ENCODE measurements around the gene ATG7.

Gene ATG7

DNA sequence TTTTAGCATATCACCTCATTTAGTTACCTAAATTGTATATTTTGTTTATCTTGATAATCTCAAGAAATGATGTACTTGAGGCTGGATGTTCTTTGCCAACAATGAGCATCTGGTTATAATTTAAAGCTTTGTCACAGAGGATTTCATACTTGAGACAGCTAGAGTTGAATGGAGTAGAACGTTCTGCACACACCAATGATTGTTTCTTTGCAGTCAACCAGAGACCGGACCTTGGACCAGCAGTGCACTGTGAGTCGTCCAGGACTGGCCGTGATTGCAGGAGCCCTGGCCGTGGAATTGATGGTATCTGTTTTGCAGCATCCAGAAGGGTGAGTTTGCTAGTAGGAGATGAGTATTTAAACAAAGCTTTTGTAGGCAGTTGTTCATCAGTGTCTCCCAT lies 90.4 kb downstream of the ATG7 start:
- no peak for DNase-seq (ENCODE audit: low read depth in 2 of 2)

DNA sequence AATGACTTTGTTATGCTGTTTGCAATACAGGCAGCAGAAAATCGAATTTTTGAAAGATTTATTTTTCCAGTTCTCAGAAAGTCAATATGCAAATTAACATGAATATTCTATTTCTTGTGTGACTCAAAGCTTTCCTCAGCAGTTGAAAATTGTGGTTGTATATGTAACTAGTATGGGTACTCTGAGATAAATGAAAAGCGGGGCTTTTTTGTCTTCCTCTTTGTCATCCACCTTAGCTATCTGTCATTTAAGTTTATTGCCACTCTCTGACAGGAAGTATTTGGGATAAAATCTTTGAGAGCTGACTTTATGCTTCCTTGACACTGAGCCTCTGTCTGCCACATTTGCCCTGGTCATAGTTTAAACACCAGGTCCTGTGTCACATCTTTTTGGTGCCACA lies 91.5 kb downstream of the ATG7 start:
- no peak for DNase-seq (ENCODE audit: low read depth in 2 of 2)

DNA sequence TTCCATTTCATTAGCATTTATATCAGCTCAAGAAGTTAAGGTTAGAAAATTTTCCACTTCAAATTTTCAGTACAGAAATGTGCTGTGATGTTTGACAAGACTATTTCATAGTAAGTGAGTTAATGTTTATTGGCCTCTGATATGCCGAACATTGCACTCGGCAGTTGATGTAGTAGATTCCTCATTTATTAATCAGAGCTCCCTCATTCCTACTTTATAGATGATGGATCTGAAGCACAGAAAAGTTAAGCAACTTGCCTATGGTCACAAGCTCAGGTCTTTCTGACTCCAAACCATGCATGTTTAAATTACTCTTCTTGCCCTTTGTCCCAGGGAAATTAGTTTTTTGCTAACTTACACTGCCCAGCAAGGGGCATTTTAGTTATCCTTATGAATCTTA lies 92.0 kb downstream of the ATG7 start:
- DNase-seq (ENCODE audit: low read depth in 2 of 2), result no peak

- no peak for DNase-seq (ENCODE audit: low read depth in 2 of 2)
Observed at GRCh38 chr3:11367143-11367693, 95.0 kb downstream of the ATG7 start.

- no peak for DNase-seq (ENCODE audit: low read depth in 2 of 2)
Observed at GRCh38 chr3:11370191-11370590, 98.0 kb downstream of the ATG7 start.

GRCh38 chr3:11370966-11371365 lies 98.8 kb downstream of the ATG7 start:
- DNase-seq (ENCODE audit: low read depth in 2 of 2), result no peak

GRCh38 chr3:11371747-11372146 lies 99.5 kb downstream of the ATG7 start:
- no peak for DNase-seq (ENCODE audit: low read depth in 2 of 2)

DNA sequence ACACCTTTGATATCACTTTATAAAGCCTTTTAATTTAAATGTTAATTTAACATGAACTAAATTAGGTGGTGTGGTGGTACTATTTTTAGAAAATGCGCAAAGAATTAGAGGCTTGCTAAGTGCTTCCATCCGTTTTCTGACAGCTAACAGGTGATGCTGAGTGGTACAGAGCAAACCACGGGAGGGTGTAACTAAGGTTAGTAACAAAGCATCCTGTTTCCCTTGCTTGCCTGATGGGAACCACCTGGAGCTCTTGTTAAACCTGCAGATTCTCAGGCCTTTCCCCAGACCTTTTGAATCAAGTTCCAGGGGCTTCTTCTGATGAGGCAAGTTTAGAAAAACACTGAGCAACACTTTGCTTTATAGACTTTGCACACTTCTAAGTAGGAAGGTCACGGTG lies 101.0 kb downstream of the ATG7 start:
- no peak for DNase-seq (ENCODE audit: low read depth in 2 of 2)

- no peak for DNase-seq (ENCODE audit: low read depth in 2 of 2)
Observed at GRCh38 chr3:11373654-11374053, 101.5 kb downstream of the ATG7 start.

DNA sequence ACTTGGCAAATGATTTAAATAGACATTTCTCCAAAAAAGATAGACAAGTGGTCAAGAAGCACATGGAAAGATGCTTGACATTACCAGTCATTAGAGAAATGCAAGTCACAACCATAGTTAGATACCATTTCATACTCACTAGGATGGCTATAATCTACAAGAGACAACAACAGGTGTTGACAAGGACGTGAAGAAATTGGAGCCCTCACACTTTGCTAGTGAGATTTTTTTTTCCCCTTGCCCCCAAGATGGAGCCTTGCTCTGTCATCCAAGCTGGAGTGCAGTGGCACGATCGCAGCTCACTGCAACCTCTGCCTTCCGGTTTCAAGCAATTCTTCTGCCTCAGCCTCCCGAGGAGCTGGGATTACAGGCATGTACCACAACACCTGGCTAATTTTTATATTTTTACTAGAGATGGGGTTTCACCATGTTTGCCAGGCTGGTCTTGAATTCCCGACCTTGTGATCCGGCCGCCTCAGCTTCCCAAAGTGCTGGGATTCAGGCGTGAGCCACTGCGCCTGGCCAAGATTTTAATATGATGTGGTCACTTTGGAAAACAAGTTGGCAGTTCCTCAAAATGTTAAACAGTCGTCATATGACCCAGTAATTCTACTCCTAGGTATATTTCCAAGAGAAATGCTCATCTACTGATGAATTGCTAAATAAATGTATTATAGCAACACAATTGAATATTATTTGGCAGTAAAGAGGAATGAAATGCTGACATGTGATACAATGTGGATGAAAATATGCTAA lies 103.3 kb downstream of the ATG7 start:
- no peak for DNase-seq (ENCODE audit: low read depth in 2 of 2)

GRCh38 chr3:11377719-11378118 lies 105.5 kb downstream of the ATG7 start:
- DNase-seq (ENCODE audit: low read depth in 2 of 2), result no peak

DNA sequence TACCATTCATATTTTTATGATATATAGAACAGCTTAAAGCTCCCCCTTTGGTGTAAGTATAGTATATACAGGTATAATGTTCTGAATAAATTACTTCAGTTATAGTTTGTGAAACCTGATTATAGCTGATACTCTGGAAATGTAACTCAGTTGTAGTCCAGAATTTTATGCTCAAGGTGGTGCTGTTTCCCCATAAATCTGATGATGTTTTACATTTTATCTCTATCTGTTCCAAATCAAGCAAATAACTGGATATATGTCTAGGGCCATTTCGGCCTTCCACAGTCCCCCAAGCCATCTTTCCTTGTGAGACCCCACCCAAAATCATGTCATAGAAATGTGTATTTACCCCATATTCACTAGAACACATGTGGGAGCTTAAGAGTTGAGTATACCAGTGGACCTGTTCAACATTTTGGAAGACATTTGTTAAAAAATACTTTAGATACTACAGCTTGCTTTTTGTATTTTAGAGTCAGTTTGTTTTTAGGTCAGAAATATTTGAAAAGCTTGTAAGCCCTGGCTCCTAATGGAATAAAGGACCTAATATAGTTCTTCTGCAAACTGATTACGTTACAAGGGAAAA lies 107.1 kb downstream of the ATG7 start:
- no peak for DNase-seq (ENCODE audit: low read depth in 2 of 2)

GRCh38 chr3:11379824-11380701 lies 107.9 kb downstream of the ATG7 start:
- no peak for DNase-seq (ENCODE audit: low read depth in 2 of 2)

DNA sequence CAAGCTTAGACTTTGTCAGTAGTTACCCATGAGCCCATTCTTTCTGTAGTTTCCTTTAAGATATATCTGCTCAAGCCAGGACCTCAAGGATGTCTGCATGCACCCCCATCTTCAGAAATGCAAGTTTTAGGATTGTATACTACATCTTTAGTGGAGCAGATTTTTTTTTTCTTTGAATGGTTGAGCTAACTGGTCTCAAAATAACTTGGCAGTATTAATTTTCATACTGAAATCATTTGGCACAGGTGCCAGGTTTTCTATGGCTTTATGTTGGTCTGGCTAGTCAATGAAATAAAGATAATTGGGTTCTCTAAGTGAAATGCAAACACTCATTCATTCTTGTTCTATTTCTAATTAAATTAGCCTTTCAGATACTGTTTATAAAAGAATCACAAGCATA lies 108.9 kb downstream of the ATG7 start:
- DNase-seq (ENCODE audit: low read depth in 2 of 2), result no peak

GRCh38 chr3:11381563-11381962 lies 109.4 kb downstream of the ATG7 start:
- DNase-seq (ENCODE audit: low read depth in 2 of 2), result no peak

GRCh38 chr3:11382146-11382745 lies 110.0 kb downstream of the ATG7 start:
- DNase-seq (ENCODE audit: low read depth in 2 of 2), result no peak

DNA sequence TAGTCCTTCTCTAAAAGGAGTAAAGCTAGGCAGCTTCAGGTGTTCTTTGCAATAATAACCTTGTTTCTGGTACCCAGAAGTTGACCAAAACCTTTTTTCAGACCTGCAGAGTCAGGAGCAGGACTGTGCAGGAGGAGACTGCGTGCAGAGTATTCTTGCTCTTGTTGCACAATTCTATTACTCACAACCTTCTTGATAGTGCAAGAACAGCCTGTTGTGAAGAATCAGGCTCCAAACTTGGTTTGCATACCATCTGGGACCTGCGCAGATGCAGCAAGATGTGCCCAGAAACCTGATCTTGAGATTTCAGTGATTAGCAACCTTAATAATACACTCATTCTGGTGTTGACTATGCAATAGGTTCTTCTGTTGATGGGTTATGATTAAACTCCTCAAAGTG lies 111.9 kb downstream of the ATG7 start:
- no peak for DNase-seq (ENCODE audit: low read depth in 2 of 2)

DNA sequence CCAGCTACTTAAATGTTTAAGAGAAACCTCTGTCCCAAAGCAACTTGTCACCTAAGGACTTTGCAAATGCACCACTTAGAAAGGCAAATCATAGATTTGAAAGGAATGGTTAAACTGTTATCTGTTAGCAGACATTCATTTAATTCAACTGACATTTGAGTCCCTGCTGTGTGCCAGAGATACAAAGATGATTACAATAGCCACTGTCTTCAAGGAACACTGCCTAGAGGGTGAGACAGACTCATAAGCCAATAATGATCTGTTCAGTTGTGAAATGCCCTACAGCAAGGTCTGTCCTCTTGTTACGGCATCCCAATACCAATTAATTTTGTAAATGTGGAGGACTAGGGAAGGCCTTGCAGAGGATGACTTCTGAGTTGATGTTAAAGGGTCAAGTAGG lies 113.1 kb downstream of the ATG7 start:
- no peak for DNase-seq (ENCODE audit: low read depth in 2 of 2)

GRCh38 chr3:11385891-11386290 lies 113.7 kb downstream of the ATG7 start:
- no peak for DNase-seq (ENCODE audit: low read depth in 2 of 2)

DNA sequence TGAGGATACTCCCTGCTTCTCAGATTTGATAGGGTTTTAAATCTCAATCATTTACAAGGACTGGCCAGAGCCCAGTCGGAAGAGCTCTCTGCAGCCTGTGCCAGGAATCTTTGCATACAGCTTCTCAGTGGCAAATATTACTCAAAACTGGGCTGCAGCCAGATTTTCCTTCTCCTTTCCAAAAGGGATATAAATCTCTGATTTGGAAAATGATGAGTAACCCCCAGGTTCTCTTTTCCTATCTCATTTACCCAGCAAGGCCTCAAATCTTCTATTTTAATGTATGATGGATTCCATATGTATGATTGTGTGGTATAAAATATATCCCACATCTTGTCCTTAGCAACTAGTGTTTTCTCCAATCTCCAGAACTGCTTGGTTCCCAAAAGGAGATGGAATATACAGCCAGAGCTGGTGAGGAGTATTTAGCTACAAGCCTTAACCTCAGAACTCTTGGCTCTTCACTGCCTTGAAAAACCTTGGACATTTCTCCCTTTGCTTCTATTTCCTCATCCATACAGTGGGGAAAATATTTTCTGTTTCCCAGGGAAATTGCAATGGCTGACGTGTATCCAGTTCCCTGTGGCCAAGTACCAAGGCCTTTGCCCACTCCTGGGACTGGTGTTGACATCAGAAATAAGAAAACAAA lies 114.4 kb downstream of the ATG7 start:
- no peak for DNase-seq (ENCODE audit: low read depth in 2 of 2)

All from stimulated activated CD4-positive, alpha-beta T cell treated with anti-CD3 and anti-CD28 coated beads, Interleukin-4, amount 100 ng/mL, for 48 hours (primary cell).